ENCODE measurements around the gene MAN1A2. TPM values are rescaled to one million over a fixed set of nuclear protein-coding genes. Genes with fewer than 3 reads are reported as not detected.

Gene MAN1A2
- total and polyA plus RNA-seq, 10 of the 15 experiments (the other 5 are each of a cell fraction or from before 2014, with no cell fraction given): 2.8 to 23.6 (median 16.0) TPM

DNA sequence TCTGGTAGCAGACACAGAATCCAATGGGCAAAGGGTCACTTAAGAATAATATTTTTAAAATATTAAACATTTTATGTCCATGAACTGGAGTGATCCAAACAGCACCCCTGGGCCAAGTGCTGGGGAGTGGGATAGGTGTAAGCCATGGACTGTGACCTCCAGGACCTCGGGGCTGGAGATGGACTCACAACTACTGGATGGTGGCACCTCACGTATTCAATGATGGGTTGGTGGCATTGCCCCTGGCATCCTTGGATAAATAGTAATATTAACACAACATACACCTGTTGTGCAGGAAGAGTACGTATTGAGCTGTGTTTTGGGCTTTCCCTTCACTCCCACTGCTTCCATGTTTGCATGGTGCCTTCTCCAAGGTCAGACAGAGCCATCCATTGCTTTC is 199.3 kb downstream of the MAN1A2 start:
- RAD21 ChIA-PET (ENCODE audit: unreplicated experiment): no interaction called here
- DNase-seq (ENCODE audit: low read depth, low spot score) (no peak), FAIRE-seq (no peak), ATAC-seq (no peak)
- Histone ChIP-seq H3K27me3 (replicated peaks in 1 of 2; ENCODE audit: control insufficient read depth in 2 of 2, insufficient read depth in 2 of 2, low read length in 1 of 2) (peaks cover 0 to 6% of the 10 kb centered on the region in 2 experiments; a peak in 3 of 4 replicates), H3K9me3 (replicated peaks; ENCODE audit: control insufficient read depth, insufficient read depth, low read length) (no peaks in the 10 kb centered on the region), H3K9ac (ENCODE audit: control insufficient read depth, insufficient read depth, low read length) (no peak overlapping the region), H3K79me2 (ENCODE audit: control insufficient read depth, insufficient read depth, low read length) (no peaks in the 10 kb centered on the region), H3K4me1 (ENCODE audit: control insufficient read depth, insufficient read depth, low read length) (no peaks in the 10 kb centered on the region), H3K27ac (ENCODE audit: control insufficient read depth, insufficient read depth) (no peak overlapping the region), H3K4me3 (no peak overlapping the region), H3K4me2 (ENCODE audit: control insufficient read depth, insufficient read depth) (no peak overlapping the region), H2AFZ (ENCODE audit: control insufficient read depth, low read depth, low read length) (no peak overlapping the region), H3K36me3 (ENCODE audit: control insufficient read depth in 2 of 2, insufficient read depth in 2 of 2, low read length in 1 of 2) (no peaks in the 10 kb centered on the region), H4K20me1 (ENCODE audit: control insufficient read depth, insufficient read depth) (peaks cover 3% of the 10 kb centered on the region)
- 4% methylated on average over 3 of the region's 3 CpGs for WGBS (ENCODE audit: insufficient coverage, insufficient replicate concordance, low lambda C conversion rate, missing lambda C conversion rate)
- in situ Hi-C loops (cut with MboI) (no loop called here), intact Hi-C loops (cut with micrococcal nuclease; ENCODE audit: unreplicated experiment) (no loop called here)
- SMC1A ChIA-PET (ENCODE audit: uncharacterized antibody, unreplicated experiment): no interaction called here
- CTCF ChIA-PET: interaction anchor here (0.6 to 1.1 kb wide), 2 partner anchors 190 to 451 kb away, joined by 3 read pairs; no protein-coding TSS in a partner anchor
- no TSS peak for BruUV-seq (replicated peaks)
- TF ChIP-seq, protein P1, sequence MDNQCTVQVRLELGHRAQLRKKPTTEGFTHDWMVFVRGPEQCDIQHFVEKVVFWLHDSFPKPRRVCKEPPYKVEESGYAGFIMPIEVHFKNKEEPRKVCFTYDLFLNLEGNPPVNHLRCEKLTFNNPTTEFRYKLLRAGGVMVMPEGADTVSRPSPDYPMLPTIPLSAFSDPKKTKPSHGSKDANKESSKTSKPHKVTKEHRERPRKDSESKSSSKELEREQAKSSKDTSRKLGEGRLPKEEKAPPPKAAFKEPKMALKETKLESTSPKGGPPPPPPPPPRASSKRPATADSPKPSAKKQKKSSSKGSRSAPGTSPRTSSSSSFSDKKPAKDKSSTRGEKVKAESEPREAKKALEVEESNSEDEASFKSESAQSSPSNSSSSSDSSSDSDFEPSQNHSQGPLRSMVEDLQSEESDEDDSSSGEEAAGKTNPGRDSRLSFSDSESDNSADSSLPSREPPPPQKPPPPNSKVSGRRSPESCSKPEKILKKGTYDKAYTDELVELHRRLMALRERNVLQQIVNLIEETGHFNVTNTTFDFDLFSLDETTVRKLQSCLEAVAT (IDR thresholded peaks at IDR 0.05): no peak
- no peak for TF ChIP-seq ZNF384 (IDR thresholded peaks at IDR 0.05; ENCODE audit: borderline replicate concordance, low read depth, low read length)
- no peak for TF ChIP-seq ZZZ3 (IDR thresholded peaks at IDR 0.05; ENCODE audit: control insufficient read depth, insufficient read length, low read depth)
- no peak for TF ChIP-seq SMAD1 (IDR thresholded peaks at IDR 0.05; ENCODE audit: low read depth, partially characterized antibody)
- no peak for TF ChIP-seq NR2C2 (IDR thresholded peaks at IDR 0.05; ENCODE audit: borderline replicate concordance, control insufficient read depth, insufficient read length, low read depth)
- no peak for TF ChIP-seq MTA3 (IDR thresholded peaks at IDR 0.05; ENCODE audit: borderline replicate concordance, low read length)
- TF ChIP-seq RAD51 (IDR thresholded peaks at IDR 0.05): no peak
- TF ChIP-seq SRF (IDR thresholded peaks at IDR 0.05; ENCODE audit: low read depth in 2 of 2, low read length in 2 of 2): no peak
- no peak for TF ChIP-seq POLR2A (IDR thresholded peaks at IDR 0.05; ENCODE audit: low read depth, low read length)
- TF ChIP-seq ZNF24 (IDR thresholded peaks at IDR 0.05): no peak
- TF ChIP-seq MYB (IDR thresholded peaks at IDR 0.05; ENCODE audit: borderline replicate concordance, low read depth, low read length): no peak
- no peak for TF ChIP-seq JUND (IDR thresholded peaks at IDR 0.05; ENCODE audit: low read depth, low read length)
- no peak for TF ChIP-seq HDAC2 (IDR thresholded peaks at IDR 0.05)
- POLR2A ChIA-PET: no interaction called here
